Progenitor cell of endocrine pancreas (in vitro differentiated cells): Measurements from ENCODE around the gene FOS. TPM values are rescaled to one million over a fixed set of nuclear protein-coding genes. Genes with fewer than 3 reads are reported as not detected.

Experiments used
- DNase-seq: peaks from one replicate; pipeline ENCODE4 v3.0.0; 2021; ENCODE audit warnings: low spot score; ENCODE audit not compliant: unreplicated experiment
- H3K27ac Mint-ChIP-seq: 2 replicates; pipeline ENCODE4 v1.8.0; 2021; ENCODE audit warnings: mild to moderate bottlenecking, moderate library complexity, mixed read lengths
- H3K27me3 Mint-ChIP-seq: 2 replicates; pipeline ENCODE4 v1.8.0; 2021; ENCODE audit warnings: mixed read lengths
- H3K36me3 Mint-ChIP-seq: 2 replicates; pipeline ENCODE4 v1.8.0; 2022; ENCODE audit warnings: mixed read lengths; ENCODE audit not compliant: insufficient read depth
- H3K4me1 Mint-ChIP-seq: 2 replicates; pipeline ENCODE4 v1.8.0; 2021; ENCODE audit warnings: low read depth, mixed read lengths
- H3K4me3 Mint-ChIP-seq: 2 replicates; pipeline ENCODE4 v1.8.0; 2021; ENCODE audit warnings: low read depth, mild to moderate bottlenecking, moderate library complexity, mixed read lengths
- H3K9me3 Mint-ChIP-seq: 2 replicates; pipeline ENCODE4 v1.8.0; 2021; ENCODE audit warnings: low read depth, mixed read lengths
- CTCF ChIP-seq: fragments of 200-600 bp; sonication (generic); IDR thresholded peaks from one replicate; pipeline ENCODE4 v1.5.0; 2021; ENCODE audit warnings: antibody characterized with exemption, mild to moderate bottlenecking; ENCODE audit not compliant: unreplicated experiment
- total RNA-seq: library from RNA; stranded (reverse); gene quantifications from 2 replicates; pipeline ENCODE4 v1.2.1, GENCODE V29; 2021

FOS gene
- total RNA-seq, 1 donor from 2014 or later = 88.8 TPM

GRCh38 chr14:75297411-75298040 lies 18.9 kb downstream of the FOS start:
- H3K27me3 Mint-ChIP-seq = no peaks in the 10 kb centered on the region
- no peak for DNase-seq
- H3K36me3 Mint-ChIP-seq = no peaks in the 10 kb centered on the region
- no peak for TF ChIP-seq CTCF
- H3K4me1 Mint-ChIP-seq = peaks cover 15% of the 10 kb centered on the region
- no peaks in the 10 kb centered on the region for H3K9me3 Mint-ChIP-seq
- no peak overlapping the region for H3K4me3 Mint-ChIP-seq
- no peak overlapping the region for H3K27ac Mint-ChIP-seq

- Mint-ChIP-seq H3K9me3 (no peaks in the 10 kb centered on the region), H3K4me3 (no peak overlapping the region), H3K27ac (no peak overlapping the region), H3K27me3 (no peaks in the 10 kb centered on the region), H3K36me3 (no peaks in the 10 kb centered on the region), H3K4me1 (peaks cover 12% of the 10 kb centered on the region)
- no peak for TF ChIP-seq CTCF
- DNase-seq = no peak
These were observed 19.7 kb downstream of the FOS start for GRCh38 chr14:75298187-75298965.

- no peaks in the 10 kb centered on the region for H3K36me3 Mint-ChIP-seq
- no peak overlapping the region for H3K4me3 Mint-ChIP-seq
- DNase-seq = no peak
- H3K4me1 Mint-ChIP-seq = peaks cover 12% of the 10 kb centered on the region
- no peak overlapping the region for H3K27ac Mint-ChIP-seq
- TF ChIP-seq CTCF = no peak
- no peaks in the 10 kb centered on the region for H3K27me3 Mint-ChIP-seq
- H3K9me3 Mint-ChIP-seq = no peaks in the 10 kb centered on the region
These were observed 20.4 kb downstream of the FOS start for GRCh38 chr14:75299059-75299458.

- no peak overlapping the region for H3K4me3 Mint-ChIP-seq
- DNase-seq = no peak
- H3K36me3 Mint-ChIP-seq = no peaks in the 10 kb centered on the region
- no peaks in the 10 kb centered on the region for H3K9me3 Mint-ChIP-seq
- no peak overlapping the region for H3K27ac Mint-ChIP-seq
- no peaks in the 10 kb centered on the region for H3K27me3 Mint-ChIP-seq
- TF ChIP-seq CTCF = no peak
- H3K4me1 Mint-ChIP-seq = peaks cover 12% of the 10 kb centered on the region
These were observed 20.9 kb downstream of the FOS start for GRCh38 chr14:75299576-75299975.

GRCh38 chr14:75301666-75302325 lies 23.2 kb downstream of the FOS start:
- TF ChIP-seq CTCF = no peak
- no peak overlapping the region for H3K4me3 Mint-ChIP-seq

More at GRCh38 chr14:75301666-75302325, 23.2 kb downstream of the FOS start:
- Mint-ChIP-seq H3K9me3 (no peaks in the 10 kb centered on the region), H3K4me1 (no peaks in the 10 kb centered on the region), H3K27me3 (no peaks in the 10 kb centered on the region), H3K36me3 (no peaks in the 10 kb centered on the region), H3K27ac (no peak overlapping the region)
- no peak for DNase-seq
